DND-41 (cell line): ENCODE results near the gene HIBADH.

Experiments
- EZH2 ChIP-seq: IDR thresholded peaks from 3 replicates; pipeline ENCODE4 v1.6.1; 2012; ENCODE audit warnings: borderline replicate concordance, low read depth, mild to moderate bottlenecking, moderate library complexity, low read length, inconsistent platforms; ENCODE audit not compliant: severe bottlenecking
- TF ChIP-seq, protein P1 (sequence below): IDR thresholded peaks from 2 replicates; pipeline ENCODE4 v1.5.1; 2012; ENCODE audit warnings: borderline replicate concordance, low read length, moderate library complexity, mild to moderate bottlenecking; ENCODE audit not compliant: poor library complexity, severe bottlenecking; ENCODE audit errors: extremely low read depth

DNA sequence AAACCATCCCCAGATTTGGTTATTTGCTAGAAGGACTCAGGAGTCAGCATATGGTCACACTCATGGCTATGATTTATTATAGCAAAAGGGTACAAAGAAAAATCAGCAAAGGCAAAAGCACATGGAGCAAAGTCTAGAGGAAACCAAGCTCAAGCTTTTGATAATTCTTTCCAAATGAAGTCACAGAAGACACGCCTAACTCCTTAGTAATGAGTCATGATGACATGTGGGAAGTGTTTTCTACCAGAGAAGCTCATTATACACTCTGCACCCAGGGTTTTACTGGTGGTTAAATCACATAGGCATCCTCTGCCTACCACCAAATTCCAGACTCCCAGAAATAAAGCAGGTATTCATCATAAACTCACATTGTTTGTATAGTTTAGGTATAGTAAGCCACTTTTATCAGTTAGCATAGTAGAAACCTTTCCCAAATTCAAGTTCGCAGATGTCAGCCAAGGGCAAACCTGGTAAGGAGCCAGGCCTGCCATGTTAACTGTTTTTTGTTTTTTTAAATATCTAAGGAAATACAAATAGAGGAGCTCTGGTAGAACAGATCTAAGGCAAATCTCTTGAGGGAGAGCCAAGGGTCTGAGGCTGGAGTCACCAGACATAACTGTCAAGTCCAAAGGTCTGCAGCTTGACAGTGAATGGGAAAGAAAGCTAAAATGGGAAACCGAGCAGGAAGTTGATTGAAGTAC is 15.4 kb upstream of the HIBADH start:
- TF ChIP-seq, protein P1, sequence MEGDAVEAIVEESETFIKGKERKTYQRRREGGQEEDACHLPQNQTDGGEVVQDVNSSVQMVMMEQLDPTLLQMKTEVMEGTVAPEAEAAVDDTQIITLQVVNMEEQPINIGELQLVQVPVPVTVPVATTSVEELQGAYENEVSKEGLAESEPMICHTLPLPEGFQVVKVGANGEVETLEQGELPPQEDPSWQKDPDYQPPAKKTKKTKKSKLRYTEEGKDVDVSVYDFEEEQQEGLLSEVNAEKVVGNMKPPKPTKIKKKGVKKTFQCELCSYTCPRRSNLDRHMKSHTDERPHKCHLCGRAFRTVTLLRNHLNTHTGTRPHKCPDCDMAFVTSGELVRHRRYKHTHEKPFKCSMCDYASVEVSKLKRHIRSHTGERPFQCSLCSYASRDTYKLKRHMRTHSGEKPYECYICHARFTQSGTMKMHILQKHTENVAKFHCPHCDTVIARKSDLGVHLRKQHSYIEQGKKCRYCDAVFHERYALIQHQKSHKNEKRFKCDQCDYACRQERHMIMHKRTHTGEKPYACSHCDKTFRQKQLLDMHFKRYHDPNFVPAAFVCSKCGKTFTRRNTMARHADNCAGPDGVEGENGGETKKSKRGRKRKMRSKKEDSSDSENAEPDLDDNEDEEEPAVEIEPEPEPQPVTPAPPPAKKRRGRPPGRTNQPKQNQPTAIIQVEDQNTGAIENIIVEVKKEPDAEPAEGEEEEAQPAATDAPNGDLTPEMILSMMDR, result no peak
- no peak for TF ChIP-seq EZH2
